NCI-H2196 (cell line): Measurements from ENCODE around the gene RHCG.

Experiments
- DNase-seq: peaks from one replicate; lab custom pipeline; 2025; ENCODE audit not compliant: unreplicated experiment; lab: John Stamatoyannopoulos, UW

The RHCG gene

DNA sequence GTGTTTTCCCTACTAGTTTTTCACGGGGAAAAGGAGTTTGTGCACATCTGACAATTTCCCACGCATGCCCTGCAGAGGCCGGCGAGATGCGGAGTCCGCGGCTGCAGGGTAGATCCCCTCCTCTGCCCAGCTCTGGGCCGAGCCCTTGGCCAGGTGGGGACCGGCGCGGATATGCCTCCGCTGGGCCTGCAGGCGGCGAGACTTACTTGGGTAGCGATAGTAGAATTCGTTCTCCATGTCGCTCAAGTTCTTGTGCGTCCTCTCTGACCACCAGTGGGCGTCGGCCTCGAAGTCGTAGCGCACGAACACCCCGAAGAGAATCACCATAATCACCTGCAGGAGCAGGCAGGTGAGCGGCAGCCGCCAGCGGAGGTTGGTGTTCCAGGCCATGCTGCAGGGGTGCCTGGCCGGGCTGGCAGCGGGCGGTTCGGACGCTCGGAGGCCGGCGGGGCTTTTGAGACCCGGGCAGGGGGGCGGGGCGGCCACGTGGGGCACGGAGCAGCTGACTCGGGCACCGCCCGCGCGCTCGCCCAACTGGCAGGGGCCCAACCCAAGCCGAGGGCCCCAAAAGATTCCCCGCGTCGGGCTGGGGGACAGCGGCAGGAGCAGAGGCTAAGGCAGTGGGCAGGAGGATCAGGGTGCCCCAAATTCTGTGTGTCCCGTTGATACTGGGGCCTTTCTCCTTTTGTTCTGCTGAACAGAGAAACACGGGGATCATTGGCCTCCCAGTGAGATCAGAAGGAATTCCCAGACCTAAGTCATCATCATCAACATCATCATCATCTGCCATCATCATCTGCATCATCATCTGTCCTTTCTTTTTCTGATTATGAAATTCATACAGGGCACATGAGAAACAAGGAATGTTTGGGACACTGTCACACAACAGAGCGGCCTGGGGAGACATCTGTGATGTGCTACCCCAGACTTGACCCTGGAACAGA, at the start of gene RHCG:
Gene RHCG (minus strand): TSS at position 429 of the 944 bp plus-strand sequence. CDS start 39 bp downstream, at position 390.
- no peak for DNase-seq

DNA sequence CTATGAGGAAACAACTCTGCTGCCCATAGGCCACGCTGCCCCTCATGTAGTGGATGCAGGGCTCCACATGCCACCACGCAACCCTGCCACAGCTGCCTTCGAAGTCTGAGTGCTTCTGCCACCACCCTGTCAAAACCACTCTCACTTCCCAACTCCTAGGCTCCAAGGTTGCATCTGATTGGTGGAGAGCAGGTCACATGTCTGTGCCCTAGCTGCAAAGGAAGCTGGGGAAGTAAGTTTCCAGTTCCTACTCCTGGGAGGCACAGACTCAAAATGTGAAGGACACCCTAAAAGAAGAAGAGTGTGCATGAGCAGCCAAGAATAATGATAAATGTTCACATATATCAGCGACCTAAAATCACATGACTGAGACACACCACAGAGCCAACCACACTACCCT, 47.0 kb upstream of the RHCG start:
- no peak for DNase-seq

DNA sequence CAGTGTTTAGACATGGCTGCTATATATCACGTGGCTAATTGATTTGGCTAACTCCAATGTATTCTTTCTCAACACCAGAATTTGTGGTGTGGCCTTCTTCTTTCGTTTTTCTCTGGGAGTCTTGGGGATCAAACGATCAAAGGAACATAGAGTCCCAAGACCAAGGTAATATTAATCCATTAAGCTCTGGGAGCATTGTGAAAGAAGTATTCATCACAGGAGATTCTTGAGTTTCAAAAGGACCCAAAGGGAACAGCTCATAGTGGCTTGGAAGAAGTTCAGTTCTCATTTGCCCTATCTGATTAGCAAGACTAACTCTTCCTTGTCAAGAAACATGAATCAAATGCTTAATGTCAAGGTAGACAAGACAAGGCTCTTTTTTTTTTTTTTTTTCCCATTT, 46.0 kb upstream of the RHCG start:
- DNase-seq, result no peak

DNA sequence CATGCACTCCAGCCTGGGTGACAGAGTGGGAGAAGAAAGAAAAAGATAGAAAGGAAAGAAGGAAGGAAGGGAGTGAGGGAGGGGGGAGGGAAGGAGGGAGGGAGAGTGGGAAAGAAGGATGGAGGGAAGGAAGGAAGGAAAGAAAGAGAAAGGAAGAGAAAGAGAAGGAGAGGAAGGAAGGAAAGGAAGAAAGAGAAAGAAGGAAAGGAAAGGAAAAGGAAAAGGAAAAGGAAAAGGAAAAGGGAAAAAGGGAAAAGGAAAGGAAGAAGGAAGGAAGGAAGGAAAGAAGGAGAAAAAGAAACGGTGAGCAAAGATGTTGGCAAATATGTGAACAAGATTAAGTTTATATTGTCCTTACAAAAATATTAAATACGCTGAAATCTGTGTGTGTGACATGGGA, 42.6 kb upstream of the RHCG start:
- DNase-seq, result no peak

DNA sequence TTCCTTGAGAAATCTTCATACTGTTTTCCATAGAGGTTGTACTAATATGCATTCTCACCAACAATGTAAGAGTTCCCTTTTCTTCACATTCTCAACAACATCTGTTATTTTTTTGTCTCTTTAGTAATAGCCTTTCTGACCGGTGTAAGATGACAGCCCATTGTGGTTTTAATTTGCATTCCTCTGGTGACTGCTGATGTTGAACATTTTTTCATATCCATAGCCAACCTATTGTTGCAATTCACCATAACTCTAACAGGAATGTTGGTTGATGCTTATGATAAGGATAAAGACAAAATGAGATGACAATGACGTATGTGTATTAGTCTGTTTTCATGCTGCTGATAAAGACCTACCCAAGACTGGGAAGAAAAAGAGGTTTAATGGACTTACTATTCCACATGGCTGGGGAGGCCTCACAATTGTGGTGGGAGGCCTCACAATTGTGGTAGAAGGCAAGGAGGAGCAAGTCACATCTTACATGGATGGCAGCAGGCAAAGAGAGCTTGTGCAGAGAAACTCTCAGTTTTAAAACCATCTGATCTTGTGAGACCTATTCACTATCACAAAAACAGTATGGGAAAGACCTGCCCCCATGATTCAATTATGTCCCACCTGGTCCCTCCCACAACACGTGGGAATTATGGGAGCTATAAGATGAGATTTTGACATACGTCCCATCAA, 37.6 kb upstream of the RHCG start:
- DNase-seq, result no peak

DNA sequence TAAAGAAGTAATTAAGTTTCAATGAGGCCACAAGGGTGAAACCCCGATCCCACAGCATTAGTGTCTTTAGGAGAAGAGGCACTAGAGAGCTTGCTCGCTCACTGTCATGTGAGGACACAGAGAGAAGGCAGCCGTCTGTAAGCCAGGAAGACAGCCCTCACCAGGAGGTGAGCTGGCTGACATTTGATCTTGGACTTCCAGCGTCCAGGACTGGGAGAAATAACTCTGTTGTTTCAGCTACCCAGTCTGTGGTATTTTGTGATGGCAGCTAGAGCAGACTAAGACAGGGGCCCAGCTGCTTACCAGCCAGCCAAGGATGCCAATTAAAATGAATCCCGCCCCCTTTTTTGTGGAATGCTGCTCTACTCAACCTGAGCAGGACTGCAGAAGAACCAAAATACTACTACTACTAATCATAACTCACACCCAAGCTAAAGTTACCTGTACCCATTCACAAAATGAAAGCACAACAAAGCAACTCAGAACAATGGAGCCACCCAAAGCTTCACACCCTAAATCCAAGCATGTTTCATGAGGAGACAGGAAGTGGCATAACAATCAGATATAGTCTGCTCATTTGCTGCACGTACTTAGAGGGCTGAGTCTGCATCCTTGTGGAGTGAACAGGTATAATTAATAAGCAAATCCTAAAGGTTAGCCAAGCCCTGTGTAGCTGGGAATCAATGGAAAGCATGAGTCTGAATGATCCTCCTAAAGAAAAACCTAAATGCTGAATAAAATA, 35.6 kb upstream of the RHCG start:
- DNase-seq, result no peak

DNA sequence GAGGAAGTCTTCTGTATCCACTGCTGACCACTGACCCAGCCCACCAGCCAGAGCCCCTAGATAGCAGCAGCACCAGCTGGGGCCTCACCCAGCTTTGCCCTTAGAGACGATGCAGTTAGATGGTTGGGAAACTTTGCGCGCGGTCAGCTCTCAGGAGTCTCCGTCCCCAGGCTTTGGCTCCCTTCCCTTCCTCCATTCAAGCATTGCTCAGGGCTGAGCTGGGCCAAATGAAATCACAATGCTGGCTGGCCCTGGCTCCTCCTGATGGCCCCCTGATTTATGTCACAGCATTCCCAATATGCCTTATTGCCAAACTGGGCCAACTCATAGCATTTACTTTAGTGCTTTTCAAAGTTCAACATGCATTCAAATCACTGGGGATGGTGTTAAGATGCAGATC, 34.6 kb upstream of the RHCG start:
- DNase-seq, result no peak

DNA sequence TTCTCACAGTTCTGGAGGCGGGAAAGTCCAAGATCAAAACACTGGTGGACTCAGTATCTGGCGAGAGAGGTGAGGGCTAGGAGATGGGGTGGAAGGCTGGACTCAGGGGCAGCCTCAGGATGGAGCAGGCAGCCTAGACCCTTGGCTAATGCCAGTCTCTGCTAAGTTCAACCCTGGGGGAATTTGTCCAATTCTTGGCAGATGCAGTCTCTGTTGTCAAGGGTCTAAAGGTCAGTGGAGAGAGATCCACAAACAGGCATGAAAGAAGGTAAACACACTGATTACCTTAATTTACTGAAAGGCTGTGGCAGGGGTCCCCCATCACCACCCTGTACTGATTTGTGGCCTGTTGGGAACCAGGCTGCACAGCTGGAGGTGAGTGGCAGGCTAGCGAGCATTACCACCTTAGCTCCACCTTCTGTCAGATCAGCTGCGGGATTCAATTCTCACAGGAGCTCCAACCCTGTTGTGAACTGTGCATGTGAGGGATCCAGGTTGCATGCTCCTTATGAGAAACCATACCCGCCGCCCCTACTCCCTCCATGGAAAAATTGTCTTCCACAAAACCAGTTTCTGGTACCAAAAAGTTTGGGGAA, 32.5 kb upstream of the RHCG start:
- DNase-seq, result no peak

DNA sequence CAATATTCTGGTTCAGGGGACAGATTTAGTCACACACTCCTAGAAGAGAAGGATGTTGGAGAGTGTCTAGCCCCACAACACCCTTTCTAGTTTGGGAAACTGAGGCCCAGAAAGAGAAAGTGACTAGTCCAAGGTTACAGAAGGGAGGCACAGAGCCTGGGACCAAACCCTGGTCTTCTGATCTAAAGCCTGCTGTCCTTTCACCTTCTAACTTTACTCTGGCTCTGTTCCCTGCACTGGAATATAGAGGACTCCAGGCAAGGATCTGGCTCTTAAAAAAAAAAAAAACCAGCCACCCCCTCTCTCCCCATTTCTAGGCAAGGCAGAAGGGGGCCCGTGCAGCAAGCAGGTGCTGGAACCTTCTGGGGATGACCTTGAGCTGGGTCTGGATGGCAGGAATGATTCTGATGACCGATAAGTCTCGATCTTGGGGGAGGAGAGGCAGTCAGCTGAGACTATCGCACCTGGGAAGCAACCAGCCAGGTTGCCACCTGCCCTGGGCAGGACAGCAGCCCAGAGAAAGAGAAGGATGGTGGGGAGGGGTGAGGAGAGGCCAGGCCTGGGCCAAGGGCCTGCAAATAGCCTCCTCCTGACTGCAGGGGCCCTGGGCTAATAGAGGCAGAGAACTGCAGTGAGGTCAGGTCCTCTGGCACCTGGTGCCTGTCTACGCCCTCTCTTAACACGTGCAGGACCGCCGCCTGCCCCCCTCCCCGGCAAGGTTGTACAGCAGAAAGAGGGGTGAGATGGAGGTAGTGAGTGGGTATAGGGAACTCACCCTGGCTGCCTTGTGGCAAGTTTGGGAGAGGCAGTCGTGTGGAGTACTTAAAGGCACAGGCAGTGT, 30.4 kb upstream of the RHCG start:
- DNase-seq, result no peak

DNA sequence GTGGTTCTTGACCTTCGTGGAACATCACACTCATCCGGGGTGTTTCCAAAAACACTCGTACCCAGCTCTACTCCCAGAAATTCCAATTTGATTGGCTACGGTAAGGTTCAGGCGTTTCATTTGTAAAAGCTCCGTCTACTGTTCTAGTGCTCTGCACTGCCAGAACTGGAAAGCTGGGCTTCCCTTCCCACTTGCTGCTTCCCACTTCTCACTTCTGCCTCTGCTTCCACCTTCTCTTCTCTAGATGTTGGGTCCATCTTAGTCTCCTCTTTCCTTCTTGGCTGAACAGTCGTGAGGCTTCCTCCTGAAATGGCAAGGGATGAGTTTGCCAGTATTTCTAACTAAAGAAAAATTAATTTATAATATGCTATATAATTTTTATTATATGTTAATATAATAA, 29.8 kb upstream of the RHCG start:
- no peak for DNase-seq

DNA sequence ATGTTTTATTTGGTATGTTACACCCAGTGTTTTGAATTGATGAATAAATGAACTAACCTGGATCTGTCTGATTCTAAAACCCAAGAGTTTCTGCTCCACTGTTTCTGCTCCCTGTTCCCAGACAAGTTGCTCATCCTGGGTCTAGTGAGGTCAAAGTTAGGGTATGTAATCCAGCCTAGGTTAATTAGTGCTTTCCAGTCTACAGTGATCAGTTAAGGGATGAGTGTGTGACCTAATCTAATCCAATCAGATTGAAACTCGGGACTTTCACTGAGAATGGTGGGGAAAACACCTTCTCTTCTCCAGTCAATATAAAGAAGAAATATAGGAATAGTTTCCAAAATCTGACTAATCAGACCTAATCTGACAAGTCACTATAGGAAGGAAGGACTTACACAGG, 27.8 kb upstream of the RHCG start:
- no peak for DNase-seq

DNA sequence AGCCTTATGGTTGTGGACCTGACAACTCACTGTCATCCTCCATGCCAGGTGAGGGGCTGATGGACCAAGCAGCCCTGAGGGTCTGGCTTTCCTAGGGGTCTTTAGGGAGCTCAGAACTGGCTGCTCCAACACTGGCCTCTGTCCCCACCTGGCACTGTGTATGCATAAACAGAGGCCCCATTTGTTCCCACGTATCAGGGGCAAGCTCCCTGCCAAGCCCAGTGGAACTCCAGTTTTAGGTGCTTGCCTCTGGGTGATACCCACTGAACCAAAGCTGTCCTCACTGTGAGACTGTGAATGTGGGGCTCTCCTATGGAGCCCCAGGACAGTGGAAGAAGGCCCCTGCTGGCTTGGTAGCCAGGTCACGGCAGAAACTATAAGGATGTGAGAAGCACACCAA, 26.7 kb upstream of the RHCG start:
- DNase-seq, result no peak

DNA sequence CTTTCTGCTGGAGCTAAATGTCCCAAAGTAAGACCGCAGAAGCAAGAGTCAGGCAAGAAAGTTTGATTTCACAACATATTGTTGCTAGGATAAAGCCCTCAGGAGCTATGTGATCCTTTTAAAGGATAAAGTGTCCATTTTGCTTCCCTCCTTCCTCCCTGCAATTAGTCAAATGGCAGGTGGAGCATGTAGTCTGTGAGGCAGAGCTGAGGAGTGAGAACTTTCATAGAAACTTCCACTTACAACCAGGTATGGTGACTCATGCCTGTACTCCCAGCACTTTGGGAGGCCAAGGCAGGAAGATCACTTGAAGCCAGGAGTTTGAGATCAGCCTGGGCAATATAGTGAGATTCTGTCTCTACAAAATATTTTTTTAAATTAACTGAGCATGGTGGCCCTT, 25.2 kb upstream of the RHCG start:
- DNase-seq, result no peak

DNA sequence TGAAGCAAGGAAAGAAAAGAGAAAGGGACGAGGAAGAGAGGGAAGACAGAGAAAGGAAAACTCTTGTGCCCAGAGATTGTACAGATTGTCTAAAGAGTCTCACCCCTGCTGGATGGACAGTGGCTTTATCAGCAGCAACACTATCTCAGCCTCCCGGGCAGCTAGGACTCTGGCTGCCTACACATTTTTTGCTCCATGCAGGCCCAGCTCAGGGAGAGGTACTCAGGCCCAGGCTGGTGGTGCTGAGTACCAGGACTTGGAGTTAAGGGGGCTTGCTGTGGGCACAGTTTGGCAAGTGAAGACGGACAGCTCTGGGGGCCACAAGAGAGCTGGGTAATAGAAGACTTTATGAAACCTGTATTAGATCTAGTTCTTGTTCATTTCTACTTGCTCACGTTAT, 19.1 kb upstream of the RHCG start:
- DNase-seq, result no peak

DNA sequence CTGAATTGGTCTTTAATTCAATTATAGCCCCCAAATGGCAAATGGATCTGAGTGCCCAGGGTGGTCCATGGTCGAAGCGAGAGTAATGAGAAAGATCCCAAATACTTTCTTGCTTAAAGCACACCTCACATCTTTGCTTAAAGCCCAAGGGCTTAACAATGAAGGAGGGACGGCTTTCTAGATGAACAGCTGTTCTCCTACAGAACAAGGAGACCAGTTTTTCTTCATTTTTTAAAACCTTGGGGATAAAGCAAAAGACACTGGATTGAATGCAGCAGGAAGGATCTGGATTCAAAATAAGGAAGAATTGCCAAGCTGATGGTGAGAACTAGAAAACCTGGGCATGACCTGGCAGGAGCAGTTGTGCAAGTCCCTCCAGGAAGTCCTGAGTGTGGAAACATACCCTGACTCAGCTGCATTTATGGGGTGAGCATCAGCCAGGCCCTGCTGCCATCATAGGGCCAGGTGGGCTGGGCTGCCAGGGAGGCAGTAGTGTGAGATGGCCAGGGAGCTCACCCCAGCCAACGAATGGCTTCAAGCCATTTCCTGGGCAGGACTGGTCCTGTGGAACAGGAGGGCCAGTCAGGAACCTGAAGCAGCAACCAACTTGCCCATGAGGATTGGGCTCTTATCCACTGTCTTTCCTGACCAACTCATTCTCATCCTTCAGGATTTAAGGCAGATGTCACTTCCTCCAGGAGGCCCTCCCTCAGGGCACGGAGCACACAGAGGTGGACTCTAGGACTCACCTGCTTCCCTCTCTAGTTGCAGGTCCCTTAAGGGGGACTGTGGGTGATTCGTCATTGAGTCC, 18.4 kb upstream of the RHCG start:
- no peak for DNase-seq

DNA sequence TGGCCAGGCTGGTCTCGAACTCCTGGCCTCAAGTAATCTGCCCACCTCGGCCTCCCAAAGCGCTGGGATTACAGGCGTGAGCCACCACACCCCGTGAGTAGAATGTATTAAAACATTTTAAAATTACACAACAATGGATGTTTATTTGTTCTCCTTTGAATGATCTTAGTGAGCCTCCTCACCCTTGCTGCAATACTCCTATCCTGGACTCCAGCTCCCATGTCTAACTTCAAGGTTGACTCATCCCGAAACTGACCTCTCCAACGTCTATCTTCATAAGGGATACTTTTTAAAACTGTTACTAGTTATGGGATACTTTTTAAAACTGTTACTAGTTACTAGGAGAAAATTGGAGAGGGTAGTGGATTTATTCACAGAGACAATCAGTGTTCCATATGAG, 17.8 kb upstream of the RHCG start:
- DNase-seq, result no peak

DNA sequence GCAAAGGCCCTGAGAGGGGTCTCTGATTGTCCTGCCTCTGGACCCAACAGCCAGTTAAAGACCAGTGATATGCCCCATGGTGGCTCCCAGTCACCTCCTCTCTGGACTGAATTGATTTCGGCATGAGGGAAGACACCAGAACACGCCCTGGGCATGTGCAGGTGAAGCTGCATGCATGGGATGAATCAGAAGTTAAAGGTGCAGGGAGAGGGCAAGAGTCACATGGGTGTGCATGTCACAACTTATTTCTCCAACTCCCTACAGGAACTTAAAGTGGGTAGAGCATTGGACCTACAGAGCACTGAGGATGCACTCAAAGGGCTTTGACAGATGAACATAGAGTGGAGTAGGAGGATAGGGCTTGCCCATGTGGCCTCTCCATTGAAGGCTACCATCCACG, 16.9 kb upstream of the RHCG start:
- DNase-seq, result no peak

DNA sequence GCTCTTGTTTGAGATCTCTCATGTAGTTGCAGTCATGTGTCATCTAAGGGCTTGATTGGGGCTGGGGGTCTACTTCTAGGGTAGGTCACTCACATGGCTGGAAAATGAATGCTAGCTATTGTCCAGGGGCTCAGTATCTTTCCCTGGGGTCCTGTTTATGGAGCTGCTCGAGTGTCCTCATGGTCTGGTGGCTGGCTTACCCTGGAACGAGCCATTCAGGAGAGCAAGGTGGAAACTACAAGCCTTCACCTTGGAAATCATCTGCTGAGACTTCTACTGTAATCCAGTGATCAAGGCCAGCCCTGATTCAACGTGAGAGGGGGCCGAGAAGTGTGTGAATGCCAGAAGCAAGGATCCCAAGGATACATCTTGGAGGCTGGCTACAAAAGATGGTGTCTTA, 16.2 kb upstream of the RHCG start:
- DNase-seq, result no peak

DNA sequence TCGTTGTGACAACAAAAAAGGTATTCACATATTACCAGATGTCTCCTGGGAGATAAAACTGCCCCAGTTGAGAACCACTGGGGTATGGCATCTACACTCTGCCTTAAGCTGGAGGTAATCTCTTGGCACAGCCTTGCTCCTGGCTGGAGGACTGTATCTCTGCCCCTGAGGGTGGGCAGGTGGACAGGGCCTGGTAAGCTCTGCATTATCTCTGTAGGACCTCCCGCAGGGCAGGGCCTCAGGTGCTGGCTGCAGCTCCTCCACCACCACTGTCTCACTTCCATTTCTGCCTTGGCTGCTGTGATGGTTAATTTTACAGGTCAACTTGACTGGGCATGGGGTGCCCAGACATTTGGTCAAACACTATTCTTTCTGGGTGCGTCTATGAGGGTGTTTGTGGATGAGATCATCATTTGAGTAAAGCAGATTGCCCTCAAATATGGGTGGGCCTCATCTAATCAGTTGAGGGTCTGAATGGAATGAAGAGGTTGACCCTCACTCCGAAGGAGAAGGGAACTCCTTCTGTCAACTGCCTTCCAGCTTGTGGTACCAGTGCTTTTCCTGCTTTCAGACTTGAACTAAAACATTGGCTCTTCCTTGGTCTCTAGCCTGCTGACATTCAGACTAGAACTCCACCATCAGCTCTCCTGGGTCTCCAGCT, 9.8 kb upstream of the RHCG start:
- DNase-seq, result no peak
